IMR-90 (cell line): ENCODE data around the gene CXXC1. TPM values are rescaled to one million over a fixed set of nuclear protein-coding genes. Genes with fewer than 3 reads are reported as not detected.

Experiments used
- ATAC-seq: fragments of 200-7000 bp; cut with Tn5 transposase; 2 replicates; pipeline ENCODE4 v1.9.1; 2020; ENCODE audit warnings: low read depth, mild to moderate bottlenecking, moderate library complexity
- BruUV-seq: library from RNA; stranded (reverse); fragments of 400-500 nt; replicated peaks from 2 replicates; lab custom pipeline; 2021; lab: Mats Ljungman, UMichigan
- CTCF ChIA-PET: fragments of 300-600 bp; formaldehyde crosslinking; extraction: SDS; loops from one replicate; lab custom pipeline; 2021; ENCODE audit warnings: antibody characterized with exemption; lab: Yijun Ruan, JAX
- POLR2A ChIA-PET: fragments of 300-600 bp; sonication (Branson Sonifier 250); formaldehyde crosslinking; loops from one replicate; lab custom pipeline; 2022; ENCODE audit warnings: antibody characterized with exemption; ENCODE audit not compliant: unreplicated experiment; lab: Charles Lee
- DNase-seq: peaks from one replicate; pipeline ENCODE4 v3.0.0; 2013
- H2AFZ ChIP-seq: replicated peaks from 2 replicates; pipeline ENCODE3; 2013; ENCODE audit warnings: low read length, mild to moderate bottlenecking; ENCODE audit not compliant: poor library complexity
- H2AK5ac ChIP-seq: 2 replicates; pipeline ENCODE4 v1.6.1; 2013; ENCODE audit warnings: low read depth, low read length, inconsistent platforms
- H2AK9ac ChIP-seq: replicated peaks from 2 replicates; pipeline ENCODE3; 2013; ENCODE audit warnings: mild to moderate bottlenecking, low read depth, low read length, moderate library complexity; ENCODE audit not compliant: poor library complexity
- H2BK120ac ChIP-seq: 2 replicates; pipeline ENCODE4 v1.6.1; 2013; ENCODE audit warnings: low read depth, low read length, inconsistent platforms
- H2BK15ac ChIP-seq: 3 replicates; pipeline ENCODE4 v1.6.1; 2013; ENCODE audit warnings: low read depth, low read length, inconsistent platforms
- H2BK20ac ChIP-seq: 2 replicates; pipeline ENCODE4 v1.6.1; 2013; ENCODE audit warnings: low read depth, mild to moderate bottlenecking, inconsistent platforms, low read length, moderate library complexity
- H2BK5ac ChIP-seq: 2 replicates; pipeline ENCODE4 v1.6.1; 2013; ENCODE audit warnings: mild to moderate bottlenecking, low read depth, low read length, inconsistent platforms; ENCODE audit not compliant: poor library complexity, severe bottlenecking
- H3K14ac ChIP-seq: replicated peaks from 2 replicates; pipeline ENCODE4 v1.6.1; 2013; ENCODE audit warnings: low read depth, low read length, inconsistent platforms
- H3K18ac ChIP-seq: 2 replicates; pipeline ENCODE4 v1.6.1; 2013; ENCODE audit warnings: low read depth, low read length, control low read depth
- H3K23ac ChIP-seq: 2 replicates; pipeline ENCODE4 v1.6.1; 2013; ENCODE audit warnings: low read depth, low read length, inconsistent platforms
- H3K27ac ChIP-seq: 2 replicates; pipeline ENCODE4 v1.5.1; 2013; ENCODE audit warnings: mild to moderate bottlenecking, control low read depth, low read length; ENCODE audit not compliant: insufficient read depth
- H3K27me3 ChIP-seq: 2 replicates; pipeline ENCODE4 v1.6.1; 2013; ENCODE audit warnings: low read length; ENCODE audit not compliant: control insufficient read depth, insufficient read depth
- H3K36me3 ChIP-seq: 2 replicates; pipeline ENCODE4 v1.6.1; 2013; ENCODE audit warnings: low read length, mixed read lengths; ENCODE audit not compliant: control insufficient read depth, insufficient read depth
- H3K4ac ChIP-seq: 2 replicates; pipeline ENCODE4 v1.6.1; 2013; ENCODE audit warnings: low read depth, low read length, inconsistent platforms
- H3K4me1 ChIP-seq: 2 replicates; pipeline ENCODE4 v1.6.1; 2013; ENCODE audit warnings: low read length, mixed read lengths; ENCODE audit not compliant: control insufficient read depth, insufficient read depth
- H3K4me2 ChIP-seq: 2 replicates; pipeline ENCODE4 v1.6.1; 2013; ENCODE audit warnings: low read depth, mild to moderate bottlenecking, control low read depth, low read length, moderate library complexity
- H3K4me3 ChIP-seq: 2 replicates; pipeline ENCODE4 v1.5.1; 2013; ENCODE audit warnings: low read depth, mild to moderate bottlenecking, control low read depth, low read length, moderate library complexity; ENCODE audit not compliant: insufficient read depth
- H3K56ac ChIP-seq: 2 replicates; pipeline ENCODE4 v1.6.1; 2013; ENCODE audit warnings: low read length, inconsistent platforms; ENCODE audit not compliant: insufficient read depth; ENCODE audit errors: extremely low read depth
- H3K79me1 ChIP-seq, 2 experiments: 2 replicates each; pipeline ENCODE4 v1.6.1; 2013; ENCODE audit warnings: low read length in 2 of 2, inconsistent platforms in 1 of 2, low read depth in 1 of 2
- H3K9ac ChIP-seq: 2 replicates; pipeline ENCODE4 v1.6.1; 2013; ENCODE audit warnings: low read depth, low read length, control low read depth
- H3K9me1 ChIP-seq: 2 replicates; pipeline ENCODE4 v1.6.1; 2013; ENCODE audit warnings: low read length, inconsistent platforms; ENCODE audit not compliant: insufficient read depth
- H3K9me3 ChIP-seq: 2 replicates; pipeline ENCODE4 v1.6.1; 2013; ENCODE audit warnings: low read length; ENCODE audit not compliant: control insufficient read depth, insufficient read depth
- H4K20me1 ChIP-seq: 2 replicates; pipeline ENCODE4 v1.6.1; 2013; ENCODE audit warnings: low read length, inconsistent platforms; ENCODE audit not compliant: insufficient read depth
- H4K5ac ChIP-seq: 2 replicates; pipeline ENCODE4 v1.6.1; 2013; ENCODE audit warnings: mild to moderate bottlenecking, low read depth, low read length, control low read depth
- H4K8ac ChIP-seq, 2 experiments: 2 replicates each; pipeline ENCODE4 v1.6.1; 2013; ENCODE audit warnings: low read depth in 2 of 2, low read length in 2 of 2, control low read depth in 1 of 2, inconsistent platforms in 1 of 2
- H4K91ac ChIP-seq: 2 replicates; pipeline ENCODE4 v1.6.1; 2013; ENCODE audit warnings: low read depth, low read length, inconsistent platforms; ENCODE audit not compliant: insufficient read depth
- CHD1 ChIP-seq: IDR thresholded peaks from 2 replicates; pipeline ENCODE4 v1.6.1; 2012; ENCODE audit warnings: low read depth, low read length, improper control_type of control experiment
- MXI1 ChIP-seq: IDR thresholded peaks from 2 replicates; pipeline ENCODE4 v1.6.1; 2012; ENCODE audit warnings: low read depth, mild to moderate bottlenecking, low read length, moderate library complexity, borderline replicate concordance
- WGBS, 2 experiments: methylation state at CpG; one replicate each; pipeline versions ENCODE4 v1.1.5 to v1.1.7; 2013; ENCODE audit warnings: missing lambda C conversion rate in 2 of 2; ENCODE audit not compliant: insufficient read length in 1 of 2; ENCODE audit errors: extremely low coverage in 2 of 2; 5-methylcytosine and 5-hydroxymethylcytosine counted together
- dilution Hi-C: fragments of 300-500 bp; cut with HindIII; formaldehyde crosslinking; loops from one replicate; pipeline ENCODE4 v1.14.3; 2018; ENCODE audit warnings: low sequenced_read_pairs; ENCODE audit not compliant: unreplicated experiment
- in situ Hi-C: fragments of 300-500 bp; cut with MboI; formaldehyde crosslinking; loops from 3 replicates; pipeline ENCODE4 v1.14.3; 2019; ENCODE audit warnings: low sequenced_read_pairs, inconsistent platforms, mixed read lengths
- intact Hi-C: fragments of 100-400 bp; cut with micrococcal nuclease; formaldehyde crosslinking; loops from 2 replicates; pipeline ENCODE4 v1.10.0; 2022
- polyA plus RNA-seq, 3 experiments: library from polyadenylated mRNA; depleted of rRNA; stranded (reverse); fragments of >200 nt; gene quantifications; 2 replicates each; pipeline ENCODE4 v1.2.3, GENCODE V29; 2012; ENCODE audit warnings: low replicate concordance in 1 of 3
- total RNA-seq: library from RNA; depleted of rRNA; stranded (reverse); fragments of >200 nt; gene quantifications from 2 replicates; pipeline ENCODE4 v1.2.3, GENCODE V29; 2012

CXXC1 gene
- total and polyA plus RNA-seq, 2 of the 4 experiments (the other 2 are of a cell fraction) = 24.0 to 66.2 TPM

DNA sequence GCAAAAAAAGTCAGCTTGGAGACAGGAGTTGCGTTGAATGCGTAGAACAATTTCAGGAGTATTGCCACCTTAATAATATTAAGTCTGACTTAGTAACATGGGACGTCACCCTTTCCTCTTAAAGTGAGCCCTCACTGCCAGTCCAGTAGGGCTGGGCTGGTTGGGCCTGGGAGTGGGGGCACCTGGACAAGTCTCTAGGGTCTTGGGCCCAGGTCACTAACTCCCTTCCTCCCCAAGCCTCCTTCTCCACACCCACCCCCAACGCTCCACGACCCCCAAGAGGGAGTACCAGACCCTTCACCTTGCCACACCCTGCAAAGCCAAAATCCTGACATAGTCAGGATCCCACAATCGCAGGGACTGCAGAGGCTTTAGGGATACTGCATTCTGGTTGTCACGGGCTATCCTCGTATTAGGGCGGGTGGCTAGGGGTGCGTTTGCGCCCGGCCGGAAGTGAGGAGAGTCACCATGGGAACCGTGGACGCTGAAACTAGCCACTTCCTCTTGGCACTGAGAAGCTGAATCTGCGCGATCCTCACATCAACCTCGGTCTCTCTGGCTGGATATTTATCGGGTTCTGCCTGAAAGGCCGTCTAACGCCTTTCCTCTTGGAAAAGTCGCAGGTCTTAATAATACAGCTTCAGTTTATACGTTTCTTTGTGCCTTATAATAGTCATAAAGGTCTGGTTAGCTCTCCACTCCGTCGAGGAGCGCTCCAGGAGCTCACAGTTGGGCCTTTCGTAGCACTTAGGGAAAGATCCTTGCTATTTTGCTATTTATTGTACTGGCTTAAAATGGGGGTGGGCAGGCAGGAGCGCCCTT is 10.3 kb upstream of the CXXC1 start:
- Histone ChIP-seq H2AK5ac (no peak overlapping the region), H3K14ac (peak overlapping the region; percentile 83; the same call in 1 of the 2 replicates), H4K91ac (no peak overlapping the region), H4K5ac (peak overlapping the region; percentile 81), H3K27me3 (peaks cover 14% of the 10 kb centered on the region), H3K18ac (peak overlapping the region; percentile 55), H2BK120ac (no peak overlapping the region), H3K4ac (peak overlapping the region; percentile 76; the same call in 1 of the 2 replicates), H3K56ac (no peak overlapping the region), H3K9me1 (no peaks in the 10 kb centered on the region), H2BK5ac (no peak overlapping the region), H2BK15ac (no peak overlapping the region), H3K4me3 (peak overlapping the region; percentile 49), H4K8ac (peak overlapping the region; percentile 45 to 98; a peak in 3 of 4 replicates), H3K4me2 (peak overlapping the region; percentile 89), H3K9ac (peak overlapping the region; percentile 63), H3K9me3 (no peaks in the 10 kb centered on the region), H2BK20ac (no peak overlapping the region), H3K36me3 (no peaks in the 10 kb centered on the region), H3K79me1 (no peaks in the 10 kb centered on the region), H3K23ac (no peak overlapping the region), H3K4me1 (no peaks in the 10 kb centered on the region), H2AK9ac (no peak overlapping the region), H3K27ac (no peak overlapping the region), H2AFZ (peak overlapping the region; percentile 99), H4K20me1 (no peaks in the 10 kb centered on the region)
- TF ChIP-seq CHD1 (no peak), MXI1 (peak; percentile 50; the same call in 1 of the 2 replicates)
- no TSS peak for BruUV-seq
- ChIA-PET CTCF (interaction anchor here (0.8 kb wide), 1 partner anchor 59 kb away, joined by 3 read pairs; no protein-coding TSS in a partner anchor), POLR2A (no interaction called here)
- no CpG with 5 or more reads among the region's 28 CpGs for WGBS, 2 experiments
- dilution Hi-C loops (no loop called here), in situ Hi-C loops (loop anchor here (25.0 kb wide), 2 partner anchors 739 to 1661 kb away; partner anchors contain the start of gene SMAD4), intact Hi-C loops (no loop called here)
- ATAC-seq (peak; percentile 99), DNase-seq (peak; percentile 61)
